NCI-H2081 treated with DMSO at 0.1 percent for 48 hours (cell line): ENCODE measurements around the gene SEC22C.
"Not testable (repeated sequence)": the region's sequence is repeated elsewhere in the genome, so short reads cannot be mapped to it uniquely, and the experiment has no call there.

ENCODE experiments used
- DNase-seq: peaks from one replicate; lab custom pipeline; 2025; lab: John Stamatoyannopoulos, UW

SEC22C gene

GRCh38 chr3:42581709-42582473, at the start of gene SEC22C:
SEC22C (minus strand) TSS chr3:42581967; CDS start chr3:42569046, 12,921 bp downstream.
- no peak for DNase-seq

GRCh38 chr3:42613462-42613861, 31.7 kb upstream of the SEC22C start:
- no peak for DNase-seq

- DNase-seq = no peak
These were observed 31.2 kb upstream of the SEC22C start for GRCh38 chr3:42612928-42613327.

- no peak for DNase-seq
These were observed 30.4 kb upstream of the SEC22C start for GRCh38 chr3:42612217-42612616.

GRCh38 chr3:42610976-42611375, 29.2 kb upstream of the SEC22C start:
- no peak for DNase-seq

- DNase-seq = no peak
These were observed 26.8 kb upstream of the SEC22C start for GRCh38 chr3:42608581-42608980.

GRCh38 chr3:42605546-42606173, 23.9 kb upstream of the SEC22C start:
- no peak for DNase-seq

- no peak for DNase-seq
These were observed 21.2 kb upstream of the SEC22C start for GRCh38 chr3:42602961-42603360.

- no peak for DNase-seq
These were observed 20.3 kb upstream of the SEC22C start for GRCh38 chr3:42601896-42602581.

- no peak for DNase-seq
These were observed 19.4 kb upstream of the SEC22C start for GRCh38 chr3:42600958-42601675.

GRCh38 chr3:42600111-42600957, 18.6 kb upstream of the SEC22C start, which contains the start of gene NKTR:
NKTR (plus strand) TSS chr3:42600686; CDS start chr3:42601007, 321 bp downstream.
- peak; percentile 66 for DNase-seq

- not testable (repeated sequence) for DNase-seq
These were observed 15.3 kb upstream of the SEC22C start for GRCh38 chr3:42597098-42597497.

GRCh38 chr3:42595682-42596081, 13.9 kb upstream of the SEC22C start:
- DNase-seq = no peak

GRCh38 chr3:42593635-42594034, 11.9 kb upstream of the SEC22C start:
- no peak for DNase-seq

GRCh38 chr3:42591811-42592210, 10.0 kb upstream of the SEC22C start:
- no peak for DNase-seq

- no peak for DNase-seq
These were observed 9.4 kb upstream of the SEC22C start for GRCh38 chr3:42590989-42591756.

GRCh38 chr3:42589382-42590109, 7.8 kb upstream of the SEC22C start:
- no peak for DNase-seq

- DNase-seq = no peak
These were observed 6.9 kb upstream of the SEC22C start for GRCh38 chr3:42588625-42589024.

GRCh38 chr3:42582474-42583070, 805 bp upstream of the SEC22C start:
- DNase-seq = no peak

- no peak for DNase-seq
These were observed 413 bp downstream of the SEC22C start for GRCh38 chr3:42581400-42581708.
